HepG2 (cell line): Measurements from ENCODE around the gene FAM131C. TPM values are rescaled to one million over a fixed set of nuclear protein-coding genes. Genes with fewer than 3 reads are reported as not detected.
"Not testable (repeated sequence)": the region's sequence is repeated elsewhere in the genome, so short reads cannot be mapped to it uniquely, and the experiment has no call there.

Experiments
- ATAC-seq: fragments of 200-7000 bp; cut with Tn5 transposase; 3 replicates; pipeline ENCODE4 v1.9.1; 2020; ENCODE audit warnings: mild to moderate bottlenecking, moderate library complexity
- BruUV-seq: library from RNA; stranded (reverse); fragments of 400-500 nt; replicated peaks from 2 replicates; lab custom pipeline; 2021; lab: Mats Ljungman, UMichigan
- CTCF ChIA-PET: fragments of 300-600 bp; formaldehyde crosslinking; extraction: SDS; loops from one replicate; lab custom pipeline; 2021; ENCODE audit warnings: low total read pairs, inconsistent platforms, low intra/inter-chr PET ratio; lab: Yijun Ruan, JAX
- POLR2A ChIA-PET: fragments of 350-600 bp; sonication (Branson Sonifier 250); formaldehyde crosslinking; loops from one replicate; lab custom pipeline; 2020; ENCODE audit warnings: antibody characterized with exemption, inconsistent platforms; lab: Yijun Ruan, JAX
- DNase-seq: peaks from one replicate; pipeline ENCODE4 v3.0.0-alpha.2; 2015; ENCODE audit warnings: low spot score
- FAIRE-seq: peaks from 3 replicates; lab custom pipeline; 2011; peaks lifted over from hg19 to GRCh38; lab: Jason Lieb, UNC
- H2AFZ ChIP-seq: one replicate; pipeline ENCODE4 v1.6.1; 2011; ENCODE audit warnings: low read length, inconsistent platforms
- H3K27ac ChIP-seq: fragments of 300-600 bp; 3 replicates; pipeline ENCODE4 v1.8.0; 2011; ENCODE audit warnings: mixed run types, mild to moderate bottlenecking, mixed read lengths, low read length, inconsistent platforms; ENCODE audit not compliant: insufficient read depth; ENCODE audit errors: extremely low read length
- H3K27me3 ChIP-seq, 2 experiments: fragments of 200-600 bp in 1 of 2; 2 replicates in 1 of 2; 3 replicates in 1 of 2; pipeline versions ENCODE4 v1.6.0 to v1.8.0; 2011; ENCODE audit warnings: low read length in 2 of 2, mild to moderate bottlenecking in 2 of 2, moderate library complexity in 2 of 2, inconsistent platforms in 1 of 2; ENCODE audit not compliant: insufficient read depth in 2 of 2, control insufficient read depth in 1 of 2
- H3K36me3 ChIP-seq, 2 experiments: fragments of 200-600 bp in 1 of 2; replicated peaks in 1 of 2; 2 replicates in 1 of 2; 3 replicates in 1 of 2; pipeline versions ENCODE4 v1.5.1 to v1.8.0; 2011; ENCODE audit warnings: low read length in 2 of 2, inconsistent platforms in 1 of 2; ENCODE audit not compliant: insufficient read depth in 2 of 2, control insufficient read depth in 1 of 2
- H3K4me1 ChIP-seq: 2 replicates; pipeline ENCODE4 v1.5.1; 2012; ENCODE audit warnings: low read length, inconsistent platforms; ENCODE audit not compliant: insufficient read depth
- H3K4me2 ChIP-seq: 2 replicates; pipeline ENCODE4 v1.6.0; 2011; ENCODE audit warnings: low read depth, low read length, inconsistent platforms
- H3K4me3 ChIP-seq, 3 experiments: fragments of 200-600 bp in 1 of 3; sonication (generic), shearing (Covaris generic) in 1 of 3; replicated peaks in 1 of 3; 2 replicates each; pipeline ENCODE4 v1.5.1; 2011 to 2016; ENCODE audit warnings: low read length in 3 of 3, inconsistent platforms in 2 of 3, low read depth in 2 of 3, mild to moderate bottlenecking in 2 of 3, control low read depth in 1 of 3, mixed read lengths in 1 of 3; ENCODE audit not compliant: insufficient read depth in 1 of 3
- H3K79me2 ChIP-seq: one replicate; pipeline ENCODE4 v1.6.1; 2011; ENCODE audit warnings: low read length, inconsistent platforms; ENCODE audit not compliant: insufficient read depth
- H3K9ac ChIP-seq: 2 replicates; pipeline ENCODE4 v1.6.0; 2011; ENCODE audit warnings: mild to moderate bottlenecking, low read depth, low read length, inconsistent platforms; ENCODE audit not compliant: insufficient read depth
- H3K9me3 ChIP-seq: 2 replicates; pipeline ENCODE4 v1.5.1; 2012; ENCODE audit warnings: mild to moderate bottlenecking, low read length
- H4K20me1 ChIP-seq: 2 replicates; pipeline ENCODE4 v1.6.0; 2011; ENCODE audit warnings: inconsistent platforms, mild to moderate bottlenecking, low read length, moderate library complexity; ENCODE audit not compliant: insufficient read depth
- CTCF ChIP-seq: sonication (generic); formaldehyde crosslinking; IDR thresholded peaks from 2 replicates; pipeline ENCODE4 v1.5.0; 2020; ENCODE audit warnings: mild to moderate bottlenecking, missing genetic modification reagents, moderate library complexity
- MTERF4 ChIP-seq: sonication (generic); formaldehyde crosslinking; IDR thresholded peaks from 2 replicates; pipeline ENCODE4 v1.8.0; 2023; ENCODE audit warnings: mild to moderate bottlenecking, missing genetic modification reagents
- SP5 ChIP-seq: IDR thresholded peaks from 2 replicates; pipeline ENCODE4 v1.6.1; 2016; ENCODE audit warnings: low read depth, borderline replicate concordance
- WGBS: methylation state at CpG from one replicate; pipeline ENCODE4 v1.1.6; 2017; ENCODE audit warnings: low lambda C conversion rate; 5-methylcytosine and 5-hydroxymethylcytosine counted together
- in situ Hi-C: cut with HindIII; loops from 2 replicates; pipeline ENCODE4 v1.10.0; 2017; ENCODE audit warnings: low pct_unique_long_range_greater_than_20kb; ENCODE audit not compliant: extremely low pct_ligation_motif_present
- intact Hi-C: fragments of 100-400 bp; cut with micrococcal nuclease; formaldehyde crosslinking; loops from one replicate; pipeline ENCODE4 v1.10.0; 2022; ENCODE audit not compliant: unreplicated experiment
- polyA plus RNA-seq, 8 experiments: library from polyadenylated mRNA; depleted of rRNA in 3 of 8; stranded (reverse) in 7 of 8; unstranded in 1 of 8; fragments of >200 nt; fragmentation: Illumina TruSeq in 4 of 8; extraction: Trizol in 4 of 8; gene quantifications; 2 replicates each; pipeline versions ENCODE4 v1.2.1 to v1.2.3, GENCODE V29; 2011 to 2016; ENCODE audit warnings: low read depth in 4 of 8, missing spikeins in 1 of 8, mixed read lengths in 1 of 8; ENCODE audit not compliant: insufficient read depth in 1 of 8
- total RNA-seq, 5 experiments: library from RNA; depleted of rRNA; stranded (reverse); fragments of >200 nt; fragmentation: Illumina TruSeq; extraction: Trizol; gene quantifications; 2 replicates each; pipeline ENCODE4 v1.2.3, GENCODE V29; 2016; ENCODE audit warnings: low read depth in 1 of 5

FAM131C gene
- total and polyA plus RNA-seq, 2 of the 13 experiments (the other 11 are each of a cell fraction or from before 2014, with no cell fraction given) = 0.07 TPM; not detected in 1

- no peak overlapping the region for H3K27ac ChIP-seq
- whole genome bisulfite sequencing = 29% methylated on average over 6 of the region's 33 CpGs
- in situ Hi-C loops (no loop called here), intact Hi-C loops (no loop called here)
- peaks cover 3% of the 10 kb centered on the region; the same call in 1 of the 2 replicates for H4K20me1 ChIP-seq
- peak overlapping the region in 1 of 3 experiments; percentile 16; a peak in 1 of 6 replicates for H3K4me3 ChIP-seq
- no peaks in the 10 kb centered on the region for H3K36me3 ChIP-seq
- ATAC-seq (no peak), DNase-seq (no peak), FAIRE-seq (no peak)
- H3K4me1 ChIP-seq = peaks cover 20% of the 10 kb centered on the region
- H3K27me3 ChIP-seq = peaks cover 10 to 46% of the 10 kb centered on the region in 2 experiments; a peak in 4 of 5 replicates
- POLR2A ChIA-PET = no interaction called here
- no peak overlapping the region for H2AFZ ChIP-seq
- no peaks in the 10 kb centered on the region for H3K79me2 ChIP-seq
- TF ChIP-seq SP5 (CRISPR knock-in tag) (0 out of 2 replicates have a peak, but pooled peaks have one; percentile 3), MTERF4 (CRISPR knock-in tag) (no peak)
- TF ChIP-seq, all 625 proteins: peak for 1
- Histone ChIP-seq H3K9me3 (no peaks in the 10 kb centered on the region), H3K9ac (no peak overlapping the region), H3K4me2 (peak overlapping the region; percentile 45; the same call in 1 of the 2 replicates)
- BruUV-seq = no TSS peak
- CTCF ChIA-PET = no interaction called here
Measured at GRCh38 chr1:16026723-16027484, 46.5 kb downstream of the FAM131C start.

- H3K4me1 ChIP-seq = peaks cover 26% of the 10 kb centered on the region
- H3K9ac ChIP-seq, H3K9me3 ChIP-seq, BruUV-seq, FAIRE-seq, H3K4me3 ChIP-seq, H2AFZ ChIP-seq, H4K20me1 ChIP-seq, POLR2A ChIA-PET, ATAC-seq, H3K79me2 ChIP-seq, DNase-seq, intact Hi-C loops, H3K27ac ChIP-seq, H3K4me2 ChIP-seq: not testable (repeated sequence)
- 42% methylated on average over 2 of the region's 10 CpGs for WGBS
- H3K27me3 ChIP-seq = peaks cover 8 to 46% of the 10 kb centered on the region in 2 experiments
- peak; percentile 21; the same call in 1 of the 2 replicates for TF ChIP-seq CTCF (CRISPR knock-in tag)
- TF ChIP-seq, all 625 proteins: peak for 1; not testable (repeated sequence) for 624
- CTCF ChIA-PET, H3K36me3 ChIP-seq, in situ Hi-C loops: not testable (repeated sequence)
Measured at GRCh38 chr1:16026302-16026701, 47.1 kb downstream of the FAM131C start.
